ENCODE results near the gene LSM2. TPM values are rescaled to one million over a fixed set of nuclear protein-coding genes. Genes with fewer than 3 reads are reported as not detected.
A peak's percentile ranks its signal among the peaks of the same experiment; 100 is the strongest.

Gene LSM2
- total and polyA plus RNA-seq, 9 of the 15 experiments (the other 6 are each of a cell fraction or from before 2014, with no cell fraction given), result 154 to 407 (median 223) TPM

DNA sequence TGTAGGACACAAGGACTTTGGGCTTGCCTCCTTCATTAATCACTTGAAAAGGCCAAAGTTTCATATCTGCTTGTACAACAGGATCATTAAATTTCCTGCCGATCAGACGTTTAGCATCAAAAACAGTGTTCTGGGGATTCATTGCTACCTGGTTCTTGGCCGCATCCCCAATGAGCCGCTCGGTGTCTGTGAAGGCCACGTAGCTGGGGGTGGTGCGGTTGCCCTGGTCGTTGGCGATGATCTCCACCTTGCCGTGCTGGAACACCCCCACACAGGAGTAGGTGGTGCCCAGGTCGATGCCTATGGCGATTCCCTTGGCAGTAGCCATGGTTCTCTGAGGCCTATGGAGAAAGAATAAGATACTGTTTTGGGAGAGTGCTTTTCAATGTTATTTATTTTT is 4.9 kb upstream of the LSM2 start:
- no peak for FAIRE-seq
- BruUV-seq (replicated peaks), result no TSS peak
- H3K4me2 ChIP-seq (ENCODE audit: insufficient read depth, low read length), result no peak overlapping the region

More for the DNA sequence above, 4.9 kb upstream of the LSM2 start:
- 85% methylated on average over 12 of the region's 12 CpGs for WGBS (ENCODE audit: insufficient coverage, low coverage, missing lambda C conversion rate)
- Histone ChIP-seq H3K4me1 (replicated peaks in 1 of 2; ENCODE audit: control insufficient read depth in 2 of 2, insufficient read depth in 2 of 2, low read length in 2 of 2) (peaks cover 22 to 35% of the 10 kb centered on the region in 2 experiments), H3K9me1 (ENCODE audit: control insufficient read depth, insufficient read depth, low read length) (no peaks in the 10 kb centered on the region), H3K9ac (ENCODE audit: insufficient read depth in 1 of 2, low read depth in 2 of 2, low read length in 2 of 2) (peak overlapping the region in 1 of 2 experiments; percentile 32; a peak in 1 of 4 replicates), H3K9me3 (replicated peaks; ENCODE audit: control insufficient read depth, insufficient read depth, low read depth, low read length) (no peaks in the 10 kb centered on the region), H3K27ac (ENCODE audit: extremely low read depth, low read depth, low read length) (no peak overlapping the region), H3K79me2 (ENCODE audit: control insufficient read depth, insufficient read depth, low read length) (peaks cover 17% of the 10 kb centered on the region), H3K27me3 (ENCODE audit: control insufficient read depth in 2 of 2, insufficient read depth in 2 of 2, low read length in 2 of 2) (no peaks in the 10 kb centered on the region), H2AFZ (ENCODE audit: low read depth, low read length) (no peak overlapping the region), H4K20me1 (replicated peaks; ENCODE audit: control insufficient read depth, insufficient read depth, low read length) (no peaks in the 10 kb centered on the region), H3K36me3 (ENCODE audit: control insufficient read depth, insufficient read depth, low read length) (no peaks in the 10 kb centered on the region), H3K4me3 (no peak overlapping the region)
- intact Hi-C loops (cut with micrococcal nuclease), result no loop called here
- in situ Hi-C loops (cut with MboI), result no loop called here
- TF ChIP-seq HDAC6 (IDR thresholded peaks at IDR 0.05; ENCODE audit: low read depth, low read length) (no peak), SPI1 (IDR thresholded peaks at IDR 0.05; ENCODE audit: borderline replicate concordance, low read depth, low read length) (no peak), E2F3 (CRISPR knock-in tag; IDR thresholded peaks at IDR 0.05) (no peak), ZNF174 (CRISPR knock-in tag; IDR thresholded peaks at IDR 0.05) (no peak), IFI16 (CRISPR knock-in tag; IDR thresholded peaks at IDR 0.05) (no peak), PRPF4 (IDR thresholded peaks at IDR 0.05; ENCODE audit: insufficient read depth, low read depth, low read length, poor library complexity, severe bottlenecking) (no peak), EP300 (IDR thresholded peaks at IDR 0.05; ENCODE audit: low read length) (no peak), SMARCA5 (IDR thresholded peaks at IDR 0.05) (no peak)
- TF ChIP-seq, protein P1, sequence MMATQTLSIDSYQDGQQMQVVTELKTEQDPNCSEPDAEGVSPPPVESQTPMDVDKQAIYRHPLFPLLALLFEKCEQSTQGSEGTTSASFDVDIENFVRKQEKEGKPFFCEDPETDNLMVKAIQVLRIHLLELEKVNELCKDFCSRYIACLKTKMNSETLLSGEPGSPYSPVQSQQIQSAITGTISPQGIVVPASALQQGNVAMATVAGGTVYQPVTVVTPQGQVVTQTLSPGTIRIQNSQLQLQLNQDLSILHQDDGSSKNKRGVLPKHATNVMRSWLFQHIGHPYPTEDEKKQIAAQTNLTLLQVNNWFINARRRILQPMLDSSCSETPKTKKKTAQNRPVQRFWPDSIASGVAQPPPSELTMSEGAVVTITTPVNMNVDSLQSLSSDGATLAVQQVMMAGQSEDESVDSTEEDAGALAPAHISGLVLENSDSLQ (IDR thresholded peaks at IDR 0.05), result no peak
- TF ChIP-seq, protein P2, sequence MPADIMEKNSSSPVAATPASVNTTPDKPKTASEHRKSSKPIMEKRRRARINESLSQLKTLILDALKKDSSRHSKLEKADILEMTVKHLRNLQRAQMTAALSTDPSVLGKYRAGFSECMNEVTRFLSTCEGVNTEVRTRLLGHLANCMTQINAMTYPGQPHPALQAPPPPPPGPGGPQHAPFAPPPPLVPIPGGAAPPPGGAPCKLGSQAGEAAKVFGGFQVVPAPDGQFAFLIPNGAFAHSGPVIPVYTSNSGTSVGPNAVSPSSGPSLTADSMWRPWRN (IDR thresholded peaks at IDR 0.05; ENCODE audit: low read depth), result no peak
- TF ChIP-seq, protein P3, sequence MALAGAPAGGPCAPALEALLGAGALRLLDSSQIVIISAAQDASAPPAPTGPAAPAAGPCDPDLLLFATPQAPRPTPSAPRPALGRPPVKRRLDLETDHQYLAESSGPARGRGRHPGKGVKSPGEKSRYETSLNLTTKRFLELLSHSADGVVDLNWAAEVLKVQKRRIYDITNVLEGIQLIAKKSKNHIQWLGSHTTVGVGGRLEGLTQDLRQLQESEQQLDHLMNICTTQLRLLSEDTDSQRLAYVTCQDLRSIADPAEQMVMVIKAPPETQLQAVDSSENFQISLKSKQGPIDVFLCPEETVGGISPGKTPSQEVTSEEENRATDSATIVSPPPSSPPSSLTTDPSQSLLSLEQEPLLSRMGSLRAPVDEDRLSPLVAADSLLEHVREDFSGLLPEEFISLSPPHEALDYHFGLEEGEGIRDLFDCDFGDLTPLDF (CRISPR knock-in tag; IDR thresholded peaks at IDR 0.05), result no peak
- CTCF ChIA-PET (ENCODE audit: low intra/inter-chr PET ratio), result no interaction called here
- POLR2A ChIA-PET, result interaction anchor here (0.6 to 4.5 kb wide), 5 partner anchors 13 to 183 kb away, joined by 3 to 93 read pairs (median 6); partner anchors contain the start of gene HSPA1B
- DNase-seq (ENCODE audit: extremely low read depth in 1 of 4, low spot score in 3 of 4) (no peak), ATAC-seq (no peak)
